GM20431 (cell line): ENCODE measurements around the gene CCR3.

ENCODE experiments used
- in situ Hi-C: fragments of 300-500 bp; cut with MseI, MboI; formaldehyde crosslinking; loops from one replicate; pipeline ENCODE4 v1.15.0; 2020; ENCODE audit warnings: low sequenced_read_pairs; ENCODE audit not compliant: unreplicated experiment

CCR3 gene

DNA sequence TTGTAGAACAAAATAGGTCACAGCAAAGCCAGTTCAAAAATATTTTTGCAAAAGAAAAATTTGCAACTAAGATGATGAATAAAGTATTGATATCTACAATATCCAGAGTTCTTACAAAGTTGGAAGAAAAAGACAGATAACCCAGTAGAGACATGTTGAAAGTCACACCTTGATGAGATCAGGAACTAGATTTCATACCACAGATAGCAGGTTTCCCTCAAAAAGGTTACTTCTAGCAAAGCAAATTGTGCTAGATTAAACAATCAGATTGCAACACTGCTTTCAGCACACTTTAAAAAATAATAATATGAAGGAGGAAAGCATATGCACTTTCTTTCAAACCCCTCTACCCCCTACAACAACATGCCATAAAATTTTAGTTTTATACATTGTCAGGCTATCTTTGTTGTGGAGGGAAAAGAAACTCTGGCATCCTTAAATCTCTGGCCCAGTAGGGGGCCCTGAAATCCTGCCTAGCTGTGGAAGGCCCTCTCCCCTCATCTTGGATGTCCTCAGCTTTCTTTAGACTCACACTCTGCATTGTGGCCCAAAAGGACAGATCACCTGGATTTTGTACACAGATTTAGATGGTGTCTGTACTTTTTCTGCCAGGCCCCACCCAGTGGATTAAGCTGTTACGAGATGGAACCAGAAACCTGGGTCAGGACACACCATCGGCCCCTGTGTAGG, 50.9 kb downstream of the CCR3 start:
- in situ Hi-C loops: no loop called here

DNA sequence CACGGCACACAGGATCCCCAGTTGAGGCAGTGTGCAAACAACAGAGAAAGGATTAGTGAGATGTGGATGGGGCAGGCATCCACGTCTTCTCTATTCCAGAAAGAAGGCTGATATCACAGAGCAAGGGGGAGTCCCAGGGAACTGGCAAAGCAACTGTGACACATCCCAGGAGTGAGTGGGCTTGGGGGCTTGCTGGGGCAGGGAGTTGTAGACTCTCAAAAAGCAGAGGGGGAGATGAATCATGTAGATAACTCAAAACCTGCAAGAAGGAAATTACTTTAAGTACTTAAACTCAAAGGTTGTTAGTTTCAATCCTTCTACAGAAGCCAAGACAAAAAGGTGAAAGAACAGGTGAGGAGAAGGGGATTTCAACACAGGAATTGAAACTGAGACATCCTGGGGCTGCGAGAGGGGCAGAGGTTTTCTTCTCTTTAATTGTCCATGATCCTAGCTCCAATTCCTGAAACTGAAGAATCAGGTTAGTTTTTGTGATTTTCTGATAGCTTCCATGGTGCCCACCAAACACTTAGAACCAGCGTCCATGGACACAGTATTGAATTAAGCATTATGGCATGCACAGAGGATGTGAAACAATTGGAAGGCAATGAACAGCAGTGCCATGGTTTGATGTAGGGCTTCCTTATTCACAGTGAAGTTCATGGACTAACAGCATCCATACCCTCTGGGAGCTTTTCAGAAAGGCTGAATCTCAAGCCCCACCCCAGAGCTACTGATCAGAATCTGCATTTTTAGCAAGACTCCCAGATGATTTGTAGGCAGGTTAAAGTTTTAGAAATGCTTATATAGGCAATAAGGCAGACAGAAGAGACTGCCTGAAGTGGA, 52.0 kb downstream of the CCR3 start:
- in situ Hi-C loops: no loop called here

DNA sequence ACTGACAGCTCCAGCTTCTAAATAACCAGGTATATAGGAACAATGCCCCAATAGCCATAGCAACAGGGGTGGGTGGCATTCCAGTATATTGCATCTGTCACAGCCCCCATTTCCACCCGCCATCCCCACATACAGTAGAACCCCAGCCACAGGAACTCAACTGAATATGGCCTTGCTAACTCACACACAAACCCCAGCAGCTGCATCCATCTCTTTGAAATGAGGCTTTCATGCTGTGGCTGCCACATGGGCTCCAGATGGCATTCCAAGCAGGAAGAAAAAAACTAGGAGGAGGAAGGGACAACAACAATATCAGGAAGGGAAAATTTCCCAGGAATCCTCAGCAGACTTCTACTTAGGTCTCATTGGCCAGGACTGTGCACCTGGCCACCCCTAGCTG, 54.6 kb downstream of the CCR3 start:
- in situ Hi-C loops: no loop called here

DNA sequence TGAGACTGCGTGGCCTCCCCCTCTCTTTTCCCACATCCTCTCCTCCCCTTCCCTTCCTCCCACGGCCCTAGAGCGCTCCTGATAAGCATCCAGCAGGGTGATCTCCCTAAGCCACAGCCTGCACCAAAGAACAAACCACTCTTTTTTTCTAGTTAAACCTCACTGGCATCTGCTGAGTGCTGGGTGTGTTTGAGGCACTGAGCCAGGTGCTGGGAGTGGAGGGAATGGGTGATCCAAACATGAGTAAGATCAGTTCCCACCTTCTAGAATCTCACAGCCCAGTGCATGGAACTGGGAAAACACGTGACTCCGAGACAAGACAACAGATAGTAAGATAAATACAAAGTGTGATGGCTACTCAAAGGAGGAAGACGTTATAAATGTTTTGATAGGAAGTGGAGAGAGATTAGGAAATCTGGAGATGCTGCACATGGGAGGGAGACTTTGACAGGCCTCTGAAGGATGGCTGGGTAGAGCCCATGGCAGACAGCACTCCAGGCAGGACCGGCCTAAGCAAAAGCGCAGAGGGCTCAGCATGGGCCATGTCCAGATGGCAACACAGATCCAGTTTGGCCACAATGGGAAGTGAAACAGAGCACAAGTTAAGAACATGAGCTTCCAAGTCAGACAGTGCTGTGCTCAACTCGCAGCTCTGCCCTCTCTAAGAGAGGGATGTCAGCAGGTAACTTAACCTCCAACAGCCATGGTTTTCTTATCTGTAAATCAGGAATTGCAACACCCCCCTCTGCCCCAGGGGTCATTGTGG, 55.6 kb downstream of the CCR3 start:
- in situ Hi-C loops: no loop called here

DNA sequence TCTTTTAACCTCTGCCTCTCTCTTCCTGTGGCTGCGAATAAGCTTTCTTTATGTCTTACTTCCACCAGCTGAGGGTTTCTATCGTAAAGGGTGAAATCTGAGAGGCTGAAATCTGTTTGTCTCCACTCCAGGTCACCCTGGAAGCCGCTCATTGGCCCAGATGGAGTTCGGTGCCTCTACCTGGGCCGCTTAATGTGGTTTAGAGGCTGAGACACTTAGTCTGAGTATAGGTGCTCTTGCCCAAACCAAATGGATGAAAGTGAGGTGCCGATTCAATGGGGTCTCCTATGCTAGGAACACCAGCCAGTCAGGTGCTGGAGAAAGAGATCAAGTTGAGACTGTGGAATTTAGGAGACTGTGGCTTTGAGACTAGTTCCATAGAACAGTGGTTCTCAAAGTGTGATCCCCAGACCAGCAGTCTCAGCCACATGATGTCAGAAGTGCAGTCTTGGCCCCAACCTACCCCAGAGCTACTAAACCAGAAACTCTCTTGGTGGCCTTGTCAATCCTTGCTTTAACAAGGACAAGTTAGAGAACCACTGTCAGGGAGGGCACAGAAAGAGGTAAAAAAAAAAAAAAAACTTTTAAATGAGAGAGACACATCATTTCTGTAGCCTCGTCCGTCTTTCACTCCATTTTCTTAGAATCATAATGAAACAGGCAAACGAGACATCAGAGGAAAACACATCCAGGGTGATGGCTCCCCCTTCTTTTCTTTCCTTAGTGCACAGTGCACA, 56.8 kb downstream of the CCR3 start:
- in situ Hi-C loops: no loop called here

DNA sequence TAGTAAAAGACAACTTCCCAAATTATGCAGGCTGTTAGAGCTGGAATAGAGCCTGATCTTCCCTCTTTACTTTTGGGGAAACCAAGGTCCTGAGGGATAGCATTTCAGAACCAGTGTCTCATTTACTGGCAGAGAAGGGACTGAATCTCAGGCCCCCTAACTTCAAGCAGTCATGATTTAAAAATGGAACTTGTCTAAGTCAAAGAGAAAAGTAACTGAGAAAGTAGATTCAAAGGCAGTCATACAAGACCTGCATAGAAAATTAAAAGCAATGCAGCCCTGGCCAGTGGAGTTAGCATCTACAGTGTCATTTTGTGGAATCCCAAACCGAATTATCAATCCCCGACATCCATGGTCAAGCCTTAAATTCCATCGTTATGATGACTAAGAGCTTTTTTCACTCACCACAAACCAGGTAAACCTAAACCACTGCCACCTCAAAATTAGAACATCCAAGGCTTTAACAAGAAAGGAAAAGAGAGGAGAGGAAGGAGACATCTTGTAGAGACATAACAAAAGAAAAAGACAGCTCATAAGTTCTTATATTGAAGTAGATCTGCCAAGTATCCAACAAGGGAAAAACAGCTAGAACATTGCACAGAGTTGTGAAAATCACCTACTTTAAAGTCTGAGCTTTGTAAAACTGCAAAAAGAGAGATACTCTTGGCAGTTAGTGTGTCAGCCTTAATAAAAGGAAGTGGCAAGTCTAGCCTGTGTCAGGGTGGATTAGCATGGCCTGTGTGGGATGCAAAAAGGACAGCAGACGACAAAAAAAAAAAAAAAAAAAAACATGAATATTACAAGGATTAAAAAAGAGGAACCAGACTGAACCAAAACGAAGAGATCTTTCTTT, 57.6 kb downstream of the CCR3 start:
- in situ Hi-C loops: no loop called here

DNA sequence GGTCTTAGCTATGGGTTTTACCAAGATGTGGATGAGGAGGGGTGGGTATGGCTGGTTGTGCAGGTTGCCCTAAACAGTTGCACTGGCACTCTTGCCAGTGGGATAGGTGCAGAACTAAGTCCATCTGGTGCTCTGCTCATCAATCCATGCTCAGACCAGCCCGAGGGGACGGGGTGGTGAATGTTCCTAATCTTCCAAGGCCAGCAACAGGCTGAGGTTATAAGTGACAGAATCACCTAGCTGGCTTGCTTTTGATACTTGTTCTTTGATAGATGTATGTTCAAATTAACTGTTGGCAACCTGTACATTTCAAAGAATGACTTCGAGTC, 58.2 kb downstream of the CCR3 start:
- in situ Hi-C loops: no loop called here

DNA sequence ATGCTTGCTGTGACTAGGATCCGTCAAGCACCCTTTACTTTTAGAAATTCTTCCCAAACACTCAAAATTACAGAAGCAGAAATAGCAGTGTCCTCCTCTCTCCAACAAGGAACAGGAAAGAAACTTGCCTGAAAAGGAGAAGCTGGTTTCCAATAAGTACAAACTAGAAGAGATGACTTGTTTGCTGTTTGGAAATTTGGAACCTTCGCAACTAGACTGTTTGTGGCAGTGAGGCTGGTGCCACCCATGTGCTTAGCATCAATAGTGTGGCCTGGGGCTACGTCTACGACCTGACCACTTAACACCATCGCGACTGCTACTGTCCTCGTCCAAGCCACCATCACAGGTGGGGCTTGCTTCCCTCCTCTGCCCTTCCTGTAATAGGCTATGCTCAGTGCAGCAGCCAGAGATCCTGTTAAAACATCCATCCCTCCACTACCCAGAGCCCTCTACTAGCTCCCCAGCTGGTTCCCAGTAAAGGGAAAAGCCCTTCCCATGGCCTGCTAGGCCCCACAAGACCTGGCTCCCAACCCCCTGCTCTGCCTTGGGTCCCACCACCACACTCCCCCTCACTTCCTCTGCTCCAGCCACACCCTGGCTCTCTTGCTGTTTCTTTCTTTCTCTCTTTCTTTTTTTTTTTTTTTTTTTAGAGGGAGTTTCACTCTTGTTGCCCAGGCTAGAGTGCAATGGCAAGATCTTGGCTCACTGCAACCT, 59.0 kb downstream of the CCR3 start:
- in situ Hi-C loops: no loop called here

DNA sequence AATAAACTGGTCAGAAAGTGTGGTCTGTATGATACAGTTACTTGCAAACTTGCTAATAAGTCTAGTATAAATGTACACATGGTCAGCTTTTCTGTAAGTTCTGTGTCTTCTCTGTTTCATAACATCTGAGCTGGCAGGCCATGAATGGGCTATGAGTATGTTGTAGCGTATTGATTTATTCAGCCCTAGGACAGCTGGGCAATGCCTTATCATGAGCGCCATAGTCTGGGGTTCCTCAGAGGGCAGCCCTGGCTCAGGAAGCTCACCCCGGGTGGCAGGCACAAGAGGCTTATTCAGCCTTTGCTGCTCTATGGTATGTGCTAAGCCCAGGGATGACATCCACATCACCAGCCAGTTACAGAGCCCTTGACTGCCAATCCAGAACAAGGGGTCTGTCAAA, 61.0 kb downstream of the CCR3 start:
- in situ Hi-C loops: no loop called here

DNA sequence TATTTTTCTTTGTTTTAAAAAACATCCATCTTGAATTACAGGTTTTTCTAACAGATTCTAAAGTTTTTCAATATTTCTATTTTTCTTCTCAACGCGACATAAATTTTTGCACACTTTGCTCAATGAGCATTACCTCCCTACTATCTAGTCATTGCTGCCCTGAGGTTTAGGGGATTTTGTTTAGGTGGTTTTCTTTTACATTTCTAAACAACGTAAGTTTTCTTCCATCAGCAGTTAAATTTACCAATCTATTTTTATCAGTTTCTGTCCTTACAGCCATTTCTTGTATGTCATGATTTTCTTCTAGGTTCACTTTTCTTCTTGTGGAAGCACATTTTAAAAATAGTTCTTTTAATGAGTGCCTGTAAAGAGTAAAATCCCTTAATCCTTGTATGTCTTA, 62.5 kb downstream of the CCR3 start:
- in situ Hi-C loops: no loop called here

DNA sequence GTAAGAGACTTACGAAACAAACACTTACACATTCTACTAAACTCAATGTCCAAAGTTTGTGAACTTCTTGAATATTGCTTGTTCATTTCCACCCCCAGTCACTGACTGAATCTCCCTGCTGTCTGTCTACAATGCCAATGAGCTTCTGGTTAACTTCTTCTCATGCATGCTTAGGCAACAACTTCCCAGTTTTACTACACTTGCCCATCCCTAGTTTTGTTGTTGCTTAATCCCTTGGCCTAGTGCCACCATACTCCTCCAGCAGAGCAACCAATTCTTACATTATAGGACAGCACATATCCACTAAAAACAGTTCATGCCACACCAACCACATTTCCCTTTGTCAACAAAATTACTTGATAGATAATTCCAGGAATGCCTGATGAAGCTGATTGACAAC, 70.7 kb downstream of the CCR3 start:
- in situ Hi-C loops: no loop called here

DNA sequence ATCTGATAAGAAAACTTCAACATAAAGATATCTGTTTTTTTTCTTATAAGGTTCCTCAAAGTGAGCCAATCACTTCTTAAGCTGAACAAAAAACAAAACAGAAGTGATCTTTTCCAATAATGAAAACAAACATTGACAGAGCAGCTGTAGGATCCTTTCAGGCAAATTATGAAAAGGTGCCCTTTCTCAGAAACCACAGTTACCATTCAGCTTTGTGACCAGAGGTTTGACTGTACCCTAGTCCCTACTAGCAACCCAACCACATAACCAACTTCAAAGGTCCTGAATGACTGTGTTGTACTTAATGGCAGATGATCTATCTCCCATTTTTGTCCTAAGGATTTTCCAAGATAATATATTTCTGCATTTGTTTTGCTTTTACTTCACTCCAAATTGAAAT, 72.3 kb downstream of the CCR3 start:
- in situ Hi-C loops: no loop called here

DNA sequence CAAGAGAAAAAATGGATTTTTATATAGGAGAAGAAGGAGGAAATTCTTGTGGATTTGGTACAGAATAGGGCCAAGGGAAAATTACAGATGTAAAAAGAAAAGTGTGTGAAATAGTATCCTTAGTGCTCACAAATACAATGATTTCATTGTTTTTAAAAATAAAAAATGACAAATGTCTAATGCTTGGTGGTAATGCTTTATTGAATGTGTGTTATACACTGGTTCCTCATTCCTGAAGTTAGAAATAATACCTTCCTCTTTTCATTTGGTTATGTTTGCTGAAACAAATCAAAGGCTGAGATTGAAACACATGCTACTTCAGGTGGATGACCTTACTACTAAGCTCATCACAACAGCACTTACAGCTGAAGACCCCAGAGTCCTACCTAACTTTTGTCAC, 73.9 kb downstream of the CCR3 start:
- in situ Hi-C loops: no loop called here
